Small intestine (tissue), 16 donors: Measurements from ENCODE around the gene TAF11L6. TPM values are rescaled to one million over a fixed set of nuclear protein-coding genes. Genes with fewer than 3 reads are reported as not detected.
"Not testable (repeated sequence)": the region's sequence is repeated elsewhere in the genome, so short reads cannot be mapped to it uniquely, and the experiment has no call there.

Experiments
- DNase-seq, 2 donors: peaks; one replicate each; pipeline versions ENCODE4 v3.0.0 to v3.0.0-alpha.2; 2013
- FAIRE-seq: peaks from 2 replicates; lab custom pipeline; 2012; peaks lifted over from hg19 to GRCh38; lab: Jason Lieb, UNC
- H3K27ac ChIP-seq, 3 donors: one replicate each; pipeline ENCODE4 v1.5.1; 2013; ENCODE audit warnings: low read length in 2 of 3, mild to moderate bottlenecking in 2 of 3, control low read depth in 1 of 3, inconsistent platforms in 1 of 3, low read depth in 1 of 3, moderate library complexity in 1 of 3
- H3K27me3 ChIP-seq, 3 donors: one replicate each; pipeline ENCODE4 v1.6.1; 2013; ENCODE audit warnings: low read length in 3 of 3, inconsistent platforms in 1 of 3; ENCODE audit not compliant: control insufficient read depth in 3 of 3, insufficient read depth in 3 of 3
- H3K36me3 ChIP-seq, 3 donors: one replicate each; pipeline ENCODE4 v1.6.1; 2013; ENCODE audit warnings: low read length in 3 of 3, inconsistent platforms in 1 of 3, low read depth in 1 of 3, mild to moderate bottlenecking in 1 of 3, moderate library complexity in 1 of 3; ENCODE audit not compliant: control insufficient read depth in 3 of 3, insufficient read depth in 2 of 3
- H3K4me1 ChIP-seq, 3 donors: one replicate each; pipeline ENCODE4 v1.6.1; 2013; ENCODE audit warnings: low read length in 2 of 3, inconsistent platforms in 1 of 3, low read depth in 1 of 3, mild to moderate bottlenecking in 1 of 3, moderate library complexity in 1 of 3; ENCODE audit not compliant: control insufficient read depth in 3 of 3, insufficient read depth in 2 of 3
- H3K4me3 ChIP-seq, 3 donors: one replicate each; pipeline ENCODE4 v1.5.1; 2013; ENCODE audit warnings: low read length in 3 of 3, control low read depth in 1 of 3, inconsistent platforms in 1 of 3, low read depth in 1 of 3, mild to moderate bottlenecking in 1 of 3, moderate library complexity in 1 of 3
- H3K9me3 ChIP-seq, 2 donors: one replicate each; pipeline ENCODE4 v1.6.1; 2013; ENCODE audit warnings: low read depth in 1 of 2, low read length in 1 of 2; ENCODE audit not compliant: control insufficient read depth in 2 of 2, insufficient read depth in 1 of 2
- WGBS, 3 donors: extraction: QIAGEN DNeasy Blood & Tissue Kit; methylation state at CpG; one replicate each; pipeline ENCODE4 v1.1.7; 2013; 5-methylcytosine and 5-hydroxymethylcytosine counted together
- long read RNA-seq, 10 donors: transcript quantifications; one replicate each; lab custom pipeline, GENCODE V29; 2026
- polyA plus RNA-seq, 4 donors: library from polyadenylated mRNA; stranded (reverse) in 3 of 4; unstranded in 1 of 4; fragments of 200-250 nt in 3 of 4; fragments of 120-200 nt in 1 of 4; gene quantifications; one replicate each; pipeline versions ENCODE4 v1.2.1 to v1.2.3, GENCODE V29; 2013
- donor health status: healthy with polysubstance abuse.
- donor health status: control.
- donor health status: control.
- donor health status: Bipolar disorder and iron deficiency.
- donor health status: healthy.

The TAF11L6 gene
- not detected for polyA plus RNA-seq
- long read RNA-seq, donor 1, result 0 reads
- long read RNA-seq, donor 2, result 0 reads
- long read RNA-seq, donor 3, result 0 reads
- long read RNA-seq, donor 4, result 0 reads
- long read RNA-seq, donor 5, result 0 reads
- long read RNA-seq, donor 6, result 0 reads
- long read RNA-seq, donor 7, result 0 reads
- long read RNA-seq, donor 8, result 0 reads
- long read RNA-seq, donor 9, result 0 reads
- long read RNA-seq, donor 10, result 0 reads

DNA sequence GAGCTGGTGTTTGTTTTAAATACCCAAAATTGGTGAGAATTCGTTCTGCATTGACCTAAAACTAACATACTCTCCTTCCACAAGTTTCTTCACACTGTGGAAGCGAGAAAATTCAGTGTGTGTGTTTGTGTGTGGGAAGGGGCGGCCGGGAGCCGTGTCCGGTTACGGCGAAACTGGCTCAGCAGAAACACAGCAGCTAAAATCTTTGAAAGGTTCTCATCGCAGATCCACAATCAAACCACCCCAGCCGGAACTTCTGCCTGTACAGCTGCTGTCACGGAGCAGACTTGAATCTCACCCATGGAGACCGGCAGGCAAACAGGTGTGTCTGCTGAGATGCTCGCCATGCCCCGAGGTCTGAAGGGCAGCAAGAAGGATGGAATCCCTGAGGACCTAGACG is at the start of gene TAF11L6:
Gene TAF11L6 (plus strand): TSS at position 301 of the 400 bp plus-strand sequence.
- not testable (repeated sequence) for FAIRE-seq, H3K27me3 ChIP-seq, H3K9me3 ChIP-seq, H3K36me3 ChIP-seq, H3K4me3 ChIP-seq, H3K4me1 ChIP-seq, DNase-seq, H3K27ac ChIP-seq
- WGBS, 3 donors, result no CpG with 5 or more reads among the region's 15 CpGs

- FAIRE-seq (no peak), DNase-seq (no peak)
- Histone ChIP-seq H3K36me3 (no peaks in the 10 kb centered on the region), H3K9me3 (no peaks in the 10 kb centered on the region), H3K27ac (no peak overlapping the region), H3K4me3 (no peak overlapping the region), H3K4me1 (no peaks in the 10 kb centered on the region), H3K27me3 (no peaks in the 10 kb centered on the region)
- 64 to 81% (median 77%) methylated on average over 4 of the region's 4 CpGs for WGBS, 3 donors
Measured at GRCh38 chr5:17481378-17481777, 47.1 kb upstream of the TAF11L6 start.

- Histone ChIP-seq H3K9me3 (no peaks in the 10 kb centered on the region), H3K4me1 (no peaks in the 10 kb centered on the region), H3K36me3 (no peaks in the 10 kb centered on the region), H3K4me3 (no peak overlapping the region), H3K27ac (no peak overlapping the region), H3K27me3 (no peaks in the 10 kb centered on the region)
- no peak for DNase-seq
- WGBS, 3 donors, result 54 to 72% (median 68%) methylated on average over 2 of the region's 2 CpGs
- no peak for FAIRE-seq
Measured at GRCh38 chr5:17482790-17483189, 45.7 kb upstream of the TAF11L6 start.

GRCh38 chr5:17486464-17487173 is 41.9 kb upstream of the TAF11L6 start:
- WGBS, 3 donors, result 83 to 88% (median 88%) methylated on average over 10 of the region's 10 CpGs
- DNase-seq, FAIRE-seq, H3K27me3 ChIP-seq, H3K4me1 ChIP-seq, H3K4me3 ChIP-seq, H3K27ac ChIP-seq, H3K9me3 ChIP-seq, H3K36me3 ChIP-seq: not testable (repeated sequence)

- Histone ChIP-seq H3K4me1 (no peaks in the 10 kb centered on the region), H3K36me3 (no peaks in the 10 kb centered on the region), H3K27me3 (no peaks in the 10 kb centered on the region), H3K27ac (no peak overlapping the region), H3K9me3 (no peaks in the 10 kb centered on the region), H3K4me3 (no peak overlapping the region)
- no peak for DNase-seq
- 93% methylated on average over 1 of the region's 1 CpG for WGBS, 3 donors
- no peak for FAIRE-seq
Measured at GRCh38 chr5:17487174-17487512, 41.3 kb upstream of the TAF11L6 start.

DNA sequence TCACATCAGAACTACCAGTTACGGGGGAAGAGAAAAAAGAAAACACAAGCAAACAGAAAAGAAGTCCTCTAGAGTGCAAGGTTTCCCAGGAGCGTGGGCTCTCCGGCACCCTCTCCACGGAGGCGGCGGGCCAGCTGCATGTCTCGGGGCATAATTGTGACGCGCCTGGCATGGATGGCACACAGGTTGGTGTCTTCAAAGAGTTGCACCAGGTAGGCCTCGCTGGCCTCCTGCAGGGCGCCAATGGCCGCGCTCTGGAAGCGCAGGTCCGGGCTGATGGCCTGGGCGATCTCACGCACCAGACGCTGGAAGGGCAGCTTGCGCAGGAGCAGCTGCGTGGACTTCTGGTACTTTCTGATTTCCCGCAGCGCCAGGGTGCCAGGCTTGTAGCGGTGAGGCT is 37.2 kb upstream of the TAF11L6 start:
- WGBS, 3 donors, result 95 to 96% (median 95%) methylated on average over 15 to 23 of the region's 23 CpGs
- H3K27ac ChIP-seq, H3K36me3 ChIP-seq, FAIRE-seq, DNase-seq, H3K9me3 ChIP-seq, H3K27me3 ChIP-seq, H3K4me1 ChIP-seq, H3K4me3 ChIP-seq: not testable (repeated sequence)

DNA sequence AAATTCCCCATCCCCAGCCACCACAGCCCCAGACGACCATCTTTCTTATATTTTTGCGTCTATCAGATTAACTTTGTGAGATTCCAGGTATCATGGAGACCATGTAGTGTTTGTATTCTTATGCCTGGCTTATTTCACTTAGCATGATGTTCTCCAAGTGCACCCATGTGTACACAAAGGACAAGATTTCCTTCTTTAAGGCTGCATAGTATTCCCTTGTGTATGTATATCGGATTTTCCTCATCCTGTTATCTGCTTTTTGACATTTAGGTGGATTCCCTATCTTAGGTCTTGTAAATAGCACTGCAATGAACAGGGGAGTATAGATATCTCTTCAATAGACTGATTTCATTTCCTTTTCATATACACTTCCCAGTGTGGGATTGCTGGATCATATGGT is 35.7 kb upstream of the TAF11L6 start:
- Histone ChIP-seq H3K27me3 (no peaks in the 10 kb centered on the region), H3K4me3 (no peak overlapping the region), H3K4me1 (no peaks in the 10 kb centered on the region), H3K9me3 (no peaks in the 10 kb centered on the region), H3K27ac (no peak overlapping the region), H3K36me3 (no peaks in the 10 kb centered on the region)
- no peak for DNase-seq
- no peak for FAIRE-seq
- 84 to 88% (median 87%) methylated on average over 3 of the region's 3 CpGs for WGBS, 3 donors

DNA sequence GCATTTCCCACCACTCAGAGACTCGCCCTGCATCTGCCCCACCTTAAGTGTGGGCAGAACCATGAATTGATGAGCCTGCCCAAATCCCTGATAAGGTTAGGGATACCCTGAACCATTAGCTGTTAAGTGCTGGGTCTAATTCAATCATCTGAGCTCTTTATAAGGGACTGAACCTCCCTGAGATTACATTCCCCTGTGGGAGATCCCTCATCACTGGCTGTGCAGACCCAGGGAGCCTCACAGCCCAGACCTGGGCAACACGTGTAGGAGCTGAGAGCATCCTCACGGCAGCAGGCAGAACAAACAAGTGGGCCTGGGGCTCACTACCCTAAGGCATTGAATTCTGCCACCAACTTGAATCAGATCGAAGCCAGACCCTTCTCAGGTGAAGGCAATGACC is 31.0 kb upstream of the TAF11L6 start:
- H3K9me3 ChIP-seq, result peaks cover 0 to 3% of the 10 kb centered on the region in 2 donors
- H3K27me3 ChIP-seq, result no peaks in the 10 kb centered on the region
- WGBS, 3 donors, result 37 to 70% (median 51%) methylated on average over 4 of the region's 4 CpGs
- H3K4me3 ChIP-seq, result no peak overlapping the region
- DNase-seq (no peak), FAIRE-seq (no peak)
- H3K27ac ChIP-seq, result no peak overlapping the region
- no peaks in the 10 kb centered on the region for H3K4me1 ChIP-seq
- no peaks in the 10 kb centered on the region for H3K36me3 ChIP-seq
